Erythroblast (primary cell): Measurements from ENCODE around the gene PIMREG.
A peak's percentile ranks its signal among the peaks of the same experiment; 100 is the strongest.

Experiments used
- DNase-seq, 2 experiments: peaks; one replicate each; lab custom pipeline; 2025; lab: John Stamatoyannopoulos, UW
- GATA1 ChIP-seq: IDR thresholded peaks from 2 replicates; pipeline ENCODE4 v1.6.1; 2011; ENCODE audit warnings: low read depth, mild to moderate bottlenecking, control low read depth, low read length, moderate library complexity
- POLR2A ChIP-seq: IDR thresholded peaks from 2 replicates; pipeline ENCODE4 v1.6.1; 2011; ENCODE audit warnings: mild to moderate bottlenecking, low read length

The PIMREG gene

GRCh38 chr17:6427279-6427781, 16.9 kb upstream of the PIMREG start:
- no peak for DNase-seq
- no peak for TF ChIP-seq POLR2A
- TF ChIP-seq GATA1: no peak

- DNase-seq: no peak
- no peak for TF ChIP-seq POLR2A
- no peak for TF ChIP-seq GATA1
Observed at GRCh38 chr17:6428207-6428965, 15.9 kb upstream of the PIMREG start.

DNA sequence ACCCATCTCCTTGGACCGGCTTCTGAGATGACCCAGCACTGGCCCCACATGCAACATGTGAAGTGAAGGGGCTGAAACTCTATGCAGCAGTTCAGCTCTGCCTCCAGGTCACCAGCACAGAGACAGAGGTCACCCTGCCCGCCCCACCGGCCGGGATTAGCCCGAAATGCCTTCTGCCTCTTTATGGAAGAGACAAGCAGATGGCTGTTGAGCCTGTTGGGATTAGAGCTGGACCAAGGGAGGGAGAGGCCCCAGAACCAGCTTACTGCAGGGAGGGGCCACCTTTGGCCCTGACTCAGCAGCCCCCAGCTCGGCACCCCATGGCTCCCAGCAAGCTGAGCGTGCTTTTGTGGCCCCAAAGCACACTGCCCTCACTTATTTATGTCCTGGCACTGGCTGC, 15.0 kb upstream of the PIMREG start:
- TF ChIP-seq POLR2A: no peak
- TF ChIP-seq GATA1: no peak
- DNase-seq: no peak

DNA sequence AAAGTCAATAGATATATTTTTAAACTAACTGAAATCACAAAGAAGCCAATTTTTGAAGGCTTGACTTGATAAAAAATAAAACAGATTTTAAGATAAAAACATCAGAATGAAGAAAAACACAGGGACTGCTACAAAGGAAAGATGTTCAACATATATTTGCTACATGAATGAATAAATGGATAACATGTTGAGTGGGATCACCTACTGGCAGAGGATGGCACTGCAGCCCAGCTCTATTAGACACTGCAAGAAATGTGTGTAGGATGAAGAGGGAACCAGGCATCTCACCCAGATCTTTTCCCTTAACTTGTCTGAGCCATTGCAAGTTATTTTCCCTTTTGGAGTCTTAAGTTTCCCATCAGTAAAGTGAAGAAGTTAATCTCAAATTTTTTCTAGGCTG, 13.5 kb upstream of the PIMREG start:
- peak; percentile 7 to 11 for DNase-seq
- TF ChIP-seq GATA1 (no peak), POLR2A (no peak)

GRCh38 chr17:6435051-6435450, 9.2 kb upstream of the PIMREG start, which contains the start of gene AIPL1:
Gene AIPL1 (minus strand): TSS chr17:6435121. CDS start chr17:6435104, 17 bp downstream.
- DNase-seq: no peak
- TF ChIP-seq GATA1: no peak

- DNase-seq: peak; percentile 50 to 74
- no peak for TF ChIP-seq GATA1
- TF ChIP-seq POLR2A: no peak
Observed at GRCh38 chr17:6435968-6436367, 8.3 kb upstream of the PIMREG start.

DNA sequence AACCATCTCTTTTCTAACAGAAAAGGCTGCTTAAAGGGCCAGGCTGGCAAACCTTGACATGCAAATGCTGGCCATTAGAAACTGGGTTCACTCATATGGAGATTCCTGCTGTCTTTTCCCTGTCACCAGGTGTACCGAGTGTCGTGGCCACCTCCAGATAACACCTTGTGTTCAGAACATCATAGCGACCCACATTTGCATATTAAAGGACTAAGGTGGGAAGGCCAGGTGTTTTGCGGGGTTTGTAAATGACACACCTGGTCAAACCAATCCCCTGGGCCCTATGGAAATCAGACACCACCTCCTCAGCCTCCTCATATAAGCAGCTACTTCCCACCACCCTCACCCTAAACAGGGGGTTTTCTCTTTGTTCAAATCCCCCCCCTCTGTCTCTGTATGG, 6.8 kb upstream of the PIMREG start:
- TF ChIP-seq GATA1: no peak
- no peak for TF ChIP-seq POLR2A
- no peak for DNase-seq

- TF ChIP-seq POLR2A (no peak), GATA1 (no peak)
- no peak for DNase-seq
Observed at GRCh38 chr17:6437956-6438355, 6.3 kb upstream of the PIMREG start.

GRCh38 chr17:6439951-6440350, 4.3 kb upstream of the PIMREG start:
- TF ChIP-seq GATA1: no peak
- TF ChIP-seq POLR2A: no peak
- DNase-seq: no peak

GRCh38 chr17:6442775-6443174, 1.5 kb upstream of the PIMREG start:
- TF ChIP-seq GATA1 (no peak), POLR2A (no peak)
- DNase-seq: no peak

DNA sequence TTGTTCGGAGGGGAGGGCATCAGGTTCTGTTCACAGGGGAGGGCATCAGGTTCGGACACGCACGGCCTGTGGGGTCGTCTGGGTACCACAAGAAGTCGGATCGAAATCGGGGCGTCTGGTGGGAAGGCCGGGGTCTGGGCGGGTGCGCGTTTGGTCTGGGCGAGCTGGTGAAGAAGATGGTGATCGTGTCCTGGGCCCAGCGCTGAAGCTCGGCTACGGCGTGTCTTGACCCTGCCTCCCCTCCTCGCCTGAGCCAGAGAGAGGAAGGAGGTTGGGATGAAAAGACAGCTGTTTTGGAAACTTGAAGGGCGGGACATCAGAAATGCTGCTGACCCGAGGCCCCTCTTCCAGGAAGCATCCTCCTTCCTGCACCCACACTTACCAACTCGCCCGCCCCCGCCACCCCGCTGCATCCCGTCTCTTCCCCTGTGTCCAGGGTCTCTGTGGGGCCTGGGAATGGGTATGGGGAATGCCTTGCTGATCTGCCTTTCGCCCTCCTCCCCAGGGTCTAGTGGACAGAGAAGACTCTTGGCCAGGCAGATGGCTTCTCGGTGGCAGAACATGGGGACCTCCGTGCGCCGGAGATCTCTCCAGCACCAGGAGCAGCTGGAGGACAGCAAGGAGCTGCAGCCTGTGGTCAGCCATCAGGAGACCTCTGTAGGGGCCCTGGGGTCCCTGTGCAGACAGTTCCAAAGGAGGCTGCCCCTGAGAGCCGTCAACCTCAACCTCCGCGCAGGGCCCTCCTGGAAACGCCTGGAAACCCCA, 498 bp downstream of the PIMREG start:
- TF ChIP-seq GATA1 (no peak), POLR2A (no peak)
- no peak for DNase-seq

DNA sequence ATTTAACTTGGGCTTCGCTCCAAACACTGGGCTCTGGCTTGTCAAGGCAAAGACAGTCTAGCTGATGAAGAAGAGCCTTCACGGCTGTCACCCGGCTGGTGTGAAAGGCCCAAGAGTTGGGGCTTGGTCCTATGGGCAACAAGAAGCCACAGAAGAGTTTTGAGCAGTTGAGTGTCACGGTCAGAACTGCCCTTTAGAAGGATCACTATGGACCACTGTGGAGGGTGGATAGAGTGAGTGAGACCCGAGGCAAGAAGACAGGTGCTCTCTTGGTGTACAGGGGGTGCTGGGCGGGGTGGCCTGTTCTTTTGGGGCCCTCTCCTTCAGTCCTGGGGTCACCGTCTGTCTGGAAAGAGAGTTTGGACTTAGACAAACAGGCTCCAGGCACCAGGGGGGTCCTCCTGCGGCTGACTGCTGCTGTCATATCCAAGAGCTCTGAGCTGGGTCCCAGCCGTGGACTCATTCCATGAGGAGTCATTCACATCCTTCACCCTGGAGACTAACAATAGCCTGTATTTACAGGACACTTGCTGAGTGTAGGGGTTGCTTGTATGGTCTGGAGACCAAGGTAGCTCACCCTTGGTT, 2.4 kb downstream of the PIMREG start:
- TF ChIP-seq GATA1 (no peak), POLR2A (no peak)
- DNase-seq: no peak

DNA sequence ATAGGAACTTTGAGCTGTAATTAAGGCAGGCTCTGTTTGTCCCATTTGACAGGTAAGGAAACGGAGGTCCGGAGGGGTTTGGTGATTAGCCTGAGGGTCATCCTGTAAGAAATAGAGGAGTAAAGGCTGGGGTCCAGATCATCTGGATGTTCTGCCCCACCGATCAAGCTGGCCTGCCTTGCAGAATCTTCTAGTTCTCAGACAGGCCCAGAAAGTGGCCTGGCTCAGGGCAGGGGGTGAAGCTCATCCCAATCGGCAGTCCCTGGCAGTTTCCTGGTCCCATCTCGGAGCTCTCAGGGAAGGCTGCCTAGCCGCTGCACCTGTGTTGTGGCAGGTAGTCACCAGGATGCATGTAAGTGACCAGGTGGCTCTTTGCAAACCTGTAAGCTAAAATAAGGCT, 4.2 kb downstream of the PIMREG start:
- no peak for DNase-seq
- TF ChIP-seq POLR2A: no peak
- TF ChIP-seq GATA1: no peak

DNA sequence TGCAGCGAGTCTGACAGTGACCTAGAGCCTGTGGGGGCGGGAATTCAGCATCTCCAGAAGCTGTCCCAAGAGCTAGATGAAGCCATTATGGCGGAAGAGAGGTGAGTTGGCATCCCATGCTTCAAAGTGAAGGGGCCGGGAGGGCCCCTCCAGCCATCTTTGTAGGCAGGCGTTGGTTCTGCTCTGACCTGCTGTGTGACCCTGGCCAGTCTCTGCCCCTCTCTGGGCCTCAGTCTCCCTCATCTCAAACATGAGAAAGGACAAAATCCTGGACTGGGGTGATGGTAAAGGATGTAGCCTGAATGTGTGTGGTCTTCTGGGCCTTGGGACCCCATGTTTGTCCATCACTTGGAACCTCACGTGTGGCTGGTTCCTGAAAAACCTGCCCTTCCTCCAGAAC, 5.1 kb downstream of the PIMREG start:
- no peak for DNase-seq
- no peak for TF ChIP-seq GATA1
- no peak for TF ChIP-seq POLR2A
